ENCODE measurements around the gene KIAA1671.

KIAA1671 gene

DNA sequence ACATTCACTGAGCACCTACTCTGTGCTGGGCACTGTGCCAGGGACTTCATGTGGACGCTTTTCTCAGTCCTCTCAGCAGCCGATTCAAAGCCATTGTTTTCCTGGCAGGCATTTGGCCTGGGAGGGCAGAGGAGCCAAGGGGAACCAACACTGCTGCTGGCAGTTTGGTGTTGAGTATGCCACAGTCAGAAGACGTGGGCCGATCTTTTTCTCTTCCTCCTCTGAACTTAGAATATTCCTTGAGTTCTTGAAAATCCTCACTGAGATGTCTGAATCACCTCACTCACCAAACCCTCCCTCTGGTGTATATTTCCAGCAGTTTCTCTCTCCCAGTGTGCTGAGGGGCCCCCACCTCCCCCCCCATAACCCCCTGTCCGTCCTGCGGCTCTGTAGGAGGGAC is 132.6 kb downstream of the KIAA1671 start:
- H3K4me3 Mint-ChIP-seq: peak overlapping the region; percentile 4
- peaks cover 41% of the 10 kb centered on the region for H3K4me1 Mint-ChIP-seq
- no peaks in the 10 kb centered on the region for H3K9me3 Mint-ChIP-seq
- peak overlapping the region; percentile 6 for H3K27ac Mint-ChIP-seq
- no peaks in the 10 kb centered on the region for H3K36me3 Mint-ChIP-seq
- ATAC-seq (no peak), DNase-seq (ENCODE audit: low spot score in 2 of 2) (no peak)

DNA sequence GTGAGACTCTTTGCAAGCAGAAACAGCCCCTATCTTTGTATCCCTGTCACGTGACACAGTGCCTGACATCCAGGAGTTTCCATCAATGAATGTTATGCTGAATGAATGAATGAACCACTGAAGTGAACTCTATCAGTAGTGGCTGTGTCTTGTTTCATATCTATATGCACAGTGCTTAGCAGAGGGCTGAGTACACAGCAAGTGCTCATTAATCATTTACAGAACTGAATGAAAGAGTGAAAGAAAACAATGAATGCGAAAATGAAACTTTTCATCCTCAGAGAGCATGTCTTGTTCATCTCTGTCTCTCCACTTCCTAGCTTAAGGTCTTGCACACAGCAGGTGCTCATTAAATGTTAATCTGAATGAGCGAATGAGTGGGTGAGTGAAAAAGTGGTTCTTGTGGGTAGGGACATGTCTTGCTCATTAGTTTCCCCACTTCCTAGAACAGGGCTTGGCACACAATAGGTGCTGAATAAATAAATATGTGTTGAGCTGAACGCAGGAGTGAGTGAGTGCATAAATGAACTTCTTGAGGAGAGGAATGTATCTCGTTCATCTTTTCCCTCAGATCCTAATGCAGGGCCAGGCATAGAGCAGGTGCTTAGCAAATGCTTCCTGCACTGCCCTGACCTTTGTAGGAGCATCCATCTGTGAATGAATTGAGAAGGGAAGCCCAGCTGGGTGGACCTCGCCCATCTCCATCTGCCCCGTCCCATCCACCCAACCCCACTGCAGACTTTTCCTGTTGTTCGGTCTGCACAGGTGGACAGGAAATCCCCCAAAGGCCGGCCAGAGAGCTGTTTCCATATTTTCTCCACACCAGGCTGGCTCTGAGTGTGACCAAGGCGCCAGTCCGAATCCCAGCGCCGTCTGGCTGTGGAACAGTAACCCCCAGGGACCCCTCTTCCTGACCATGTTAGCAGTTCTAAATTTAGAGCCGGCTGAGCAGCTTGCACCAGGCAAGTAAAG is 133.7 kb downstream of the KIAA1671 start:
- Mint-ChIP-seq H3K27ac (peak overlapping the region; percentile 6), H3K36me3 (no peaks in the 10 kb centered on the region), H3K9me3 (no peaks in the 10 kb centered on the region), H3K4me1 (peaks cover 41% of the 10 kb centered on the region), H3K4me3 (peak overlapping the region; percentile 4)
- ATAC-seq (peak; percentile 96), DNase-seq (ENCODE audit: low spot score in 2 of 2) (peak in 1 of 2 donors; percentile 66)

DNA sequence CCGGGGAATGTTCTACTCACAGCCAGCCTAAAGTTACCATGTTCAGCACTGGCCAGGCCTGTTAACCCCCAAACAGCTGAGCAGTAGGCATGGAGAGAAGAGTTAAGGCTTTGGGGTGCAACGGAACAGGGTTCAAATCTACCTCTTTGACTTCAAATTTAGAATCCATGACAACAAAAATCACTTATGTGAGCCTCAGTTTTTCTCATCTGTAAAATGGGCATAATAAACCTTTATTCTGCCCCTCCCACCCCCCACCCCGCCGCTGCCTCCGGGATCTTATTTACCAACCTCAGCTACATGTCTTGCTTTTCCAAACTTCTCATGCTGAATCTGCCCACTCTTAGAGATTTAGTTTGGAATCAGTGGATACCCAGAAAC is 134.4 kb downstream of the KIAA1671 start:
- ATAC-seq (no peak), DNase-seq (ENCODE audit: low spot score in 2 of 2) (no peak)
- Mint-ChIP-seq H3K36me3 (no peaks in the 10 kb centered on the region), H3K27ac (peak overlapping the region; percentile 6), H3K4me1 (peaks cover 35% of the 10 kb centered on the region), H3K9me3 (no peaks in the 10 kb centered on the region), H3K4me3 (no peak overlapping the region)

DNA sequence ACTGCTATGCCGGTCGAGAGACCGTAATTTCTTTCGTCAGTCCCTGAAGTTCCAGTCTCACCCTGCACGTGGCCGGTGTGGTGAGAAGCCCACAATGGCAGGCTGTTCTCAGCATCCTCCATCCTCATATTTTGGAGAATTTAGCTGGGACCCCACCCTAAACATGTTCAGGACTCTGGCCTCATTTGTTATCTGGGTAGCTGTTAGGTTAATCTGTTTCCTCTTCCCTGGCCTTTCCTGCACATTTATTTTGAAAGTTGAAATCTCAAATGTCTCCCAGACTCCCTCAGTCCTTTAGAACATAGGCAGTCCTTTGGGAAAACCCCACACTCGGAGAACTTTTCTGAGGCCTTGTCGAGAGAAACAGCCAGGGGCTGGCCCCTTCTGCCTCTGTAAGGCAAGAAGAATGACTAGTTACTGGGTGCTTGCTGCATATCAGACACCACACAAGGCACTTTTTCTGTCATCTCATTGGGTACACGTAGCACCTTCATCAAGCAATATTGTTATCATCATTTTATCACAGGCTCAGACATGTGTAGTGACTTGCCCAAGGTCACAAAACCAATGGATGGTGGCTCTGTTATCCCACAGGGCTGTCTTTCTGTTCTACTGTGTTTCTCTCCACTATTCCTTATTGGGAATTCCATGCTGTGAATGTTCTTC is 137.8 kb downstream of the KIAA1671 start:
- no peaks in the 10 kb centered on the region for H3K36me3 Mint-ChIP-seq
- no peaks in the 10 kb centered on the region for H3K9me3 Mint-ChIP-seq
- ATAC-seq: no peak
- no peak overlapping the region for H3K4me3 Mint-ChIP-seq
- H3K27ac Mint-ChIP-seq: no peak overlapping the region
- H3K4me1 Mint-ChIP-seq: peaks cover 38% of the 10 kb centered on the region
- no peak for DNase-seq (ENCODE audit: low spot score in 2 of 2)

DNA sequence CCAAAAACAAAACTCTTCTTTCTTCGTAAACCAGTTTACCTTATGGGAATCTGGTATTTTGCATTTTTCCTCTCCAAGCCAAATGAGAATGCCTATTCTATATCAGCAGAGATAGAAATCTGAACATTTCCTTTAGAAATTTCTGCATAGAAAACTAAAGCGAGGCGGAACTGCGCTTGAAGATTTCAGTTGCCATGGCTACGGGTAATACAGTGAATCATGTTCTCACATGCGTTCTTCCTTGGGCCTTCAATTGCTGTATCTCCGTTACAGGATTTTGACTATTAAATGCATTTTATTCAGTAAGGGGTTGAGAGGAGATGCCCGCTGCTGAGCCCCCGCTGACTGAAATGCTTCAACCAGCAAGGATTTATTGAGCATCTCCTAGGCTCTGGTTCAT is 138.9 kb downstream of the KIAA1671 start:
- Mint-ChIP-seq H3K36me3 (no peaks in the 10 kb centered on the region), H3K4me3 (no peak overlapping the region), H3K27ac (no peak overlapping the region), H3K4me1 (peaks cover 27% of the 10 kb centered on the region), H3K9me3 (no peaks in the 10 kb centered on the region)
- no peak for ATAC-seq
- DNase-seq (ENCODE audit: low spot score in 2 of 2): no peak

DNA sequence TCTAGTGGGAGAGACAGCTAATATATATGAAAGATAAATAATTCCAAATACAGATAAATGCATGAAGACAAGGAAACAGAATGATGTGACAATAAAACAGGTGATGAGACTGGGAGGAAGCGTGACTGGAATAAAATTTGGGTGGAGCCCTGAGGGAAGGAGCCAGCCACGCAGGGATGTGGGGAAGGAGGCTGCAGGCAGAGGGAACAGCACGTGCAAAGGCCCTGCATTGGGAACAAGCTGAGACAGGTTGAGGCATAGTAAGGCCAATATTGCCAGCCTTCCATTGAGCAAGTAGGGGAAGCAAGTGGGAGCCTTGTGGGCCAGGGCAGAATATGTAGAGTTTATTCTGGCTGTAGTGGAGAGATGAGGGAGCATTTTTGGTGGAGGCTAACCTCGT is 139.6 kb downstream of the KIAA1671 start:
- Mint-ChIP-seq H3K36me3 (no peaks in the 10 kb centered on the region), H3K4me1 (peaks cover 21% of the 10 kb centered on the region), H3K9me3 (no peaks in the 10 kb centered on the region), H3K27ac (no peak overlapping the region), H3K4me3 (no peak overlapping the region)
- ATAC-seq (no peak), DNase-seq (ENCODE audit: low spot score in 2 of 2) (no peak)

DNA sequence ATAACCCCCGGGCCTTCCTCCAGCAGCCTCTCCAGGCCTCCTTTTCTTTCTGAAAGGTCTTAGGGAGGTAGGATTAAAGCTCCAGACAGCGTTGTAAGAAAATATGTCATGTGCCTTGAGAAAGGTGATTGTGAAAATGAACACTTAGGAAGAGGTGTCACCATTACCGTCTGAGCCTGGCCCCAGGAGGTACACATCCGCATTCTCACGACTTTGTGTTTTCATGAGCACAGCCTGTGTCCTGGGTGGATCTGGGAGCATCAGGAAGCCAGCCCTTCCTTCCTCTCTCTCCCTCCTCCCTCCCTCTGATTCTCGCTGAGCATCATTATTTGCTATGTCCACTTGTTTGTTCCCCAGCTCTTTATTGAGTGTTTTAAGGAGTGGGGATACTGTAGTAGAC is 142.1 kb downstream of the KIAA1671 start:
- peaks cover 12% of the 10 kb centered on the region for H3K4me1 Mint-ChIP-seq
- DNase-seq (ENCODE audit: low spot score in 2 of 2): no peak
- H3K36me3 Mint-ChIP-seq: no peaks in the 10 kb centered on the region
- ATAC-seq: no peak
- no peak overlapping the region for H3K4me3 Mint-ChIP-seq
- H3K27ac Mint-ChIP-seq: peak overlapping the region; percentile 70
- no peaks in the 10 kb centered on the region for H3K9me3 Mint-ChIP-seq

DNA sequence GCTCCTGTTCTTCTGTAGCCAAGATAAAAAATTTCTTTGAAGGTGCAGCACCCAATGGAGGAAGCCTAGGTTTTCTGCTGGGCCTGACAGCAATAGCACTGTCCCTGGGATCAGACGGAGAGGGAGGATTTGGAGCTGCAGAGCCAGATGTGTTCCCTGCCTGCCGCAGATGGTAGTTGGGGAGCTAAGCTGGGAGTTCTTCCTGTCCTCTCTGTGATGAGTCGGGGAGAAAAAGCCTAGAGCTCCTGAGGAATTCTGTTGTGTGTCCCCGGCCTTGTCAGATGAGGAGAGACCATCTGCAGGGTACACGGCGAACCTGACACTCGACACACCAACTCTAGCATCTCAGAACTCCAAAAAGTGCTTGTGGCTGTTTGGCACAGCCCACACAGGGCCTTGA is 143.4 kb downstream of the KIAA1671 start:
- H3K36me3 Mint-ChIP-seq: no peaks in the 10 kb centered on the region
- no peak for DNase-seq (ENCODE audit: low spot score in 2 of 2)
- no peaks in the 10 kb centered on the region for H3K9me3 Mint-ChIP-seq
- H3K27ac Mint-ChIP-seq: no peak overlapping the region
- no peak overlapping the region for H3K4me3 Mint-ChIP-seq
- peaks cover 23% of the 10 kb centered on the region for H3K4me1 Mint-ChIP-seq
- no peak for ATAC-seq

DNA sequence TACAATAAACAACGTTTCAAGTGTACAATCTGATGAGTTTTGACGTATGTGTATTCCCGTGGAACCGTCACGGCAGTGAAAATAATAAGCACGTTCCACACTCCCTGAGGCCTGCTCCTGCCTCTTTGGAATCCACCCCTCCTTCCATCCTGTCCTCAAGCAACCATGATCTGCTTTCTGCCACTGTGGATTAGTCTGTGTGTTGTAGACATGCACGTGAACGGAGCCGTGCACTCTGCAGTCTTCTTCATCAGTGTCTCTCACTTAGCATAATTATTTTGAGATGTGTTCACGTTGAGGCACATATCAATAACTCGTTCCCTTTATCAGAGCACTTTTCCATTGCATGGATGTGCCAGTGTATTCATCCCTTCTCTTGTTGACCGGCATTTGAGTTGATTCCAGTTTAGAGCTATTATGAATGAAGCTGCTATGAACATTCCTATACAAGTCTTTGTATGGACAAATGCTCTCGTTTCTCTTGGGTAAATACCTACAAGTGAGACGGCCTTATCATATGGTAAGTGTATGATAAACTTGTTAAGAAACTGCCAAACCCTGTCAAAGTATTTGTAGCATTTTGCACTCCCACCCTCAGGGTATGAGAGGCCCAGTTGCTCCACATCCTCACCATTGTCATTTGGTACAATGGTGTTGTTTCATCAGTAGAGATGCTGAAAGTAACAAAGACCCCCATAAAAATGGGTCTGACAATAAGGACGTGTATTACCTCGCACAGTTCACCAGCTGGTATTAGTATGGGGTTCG is 144.3 kb downstream of the KIAA1671 start:
- Mint-ChIP-seq H3K9me3 (no peaks in the 10 kb centered on the region), H3K4me3 (no peak overlapping the region), H3K4me1 (peaks cover 25% of the 10 kb centered on the region), H3K27ac (peak overlapping the region; percentile 23), H3K36me3 (no peaks in the 10 kb centered on the region)
- DNase-seq (ENCODE audit: low spot score in 2 of 2): no peak
- ATAC-seq: no peak

DNA sequence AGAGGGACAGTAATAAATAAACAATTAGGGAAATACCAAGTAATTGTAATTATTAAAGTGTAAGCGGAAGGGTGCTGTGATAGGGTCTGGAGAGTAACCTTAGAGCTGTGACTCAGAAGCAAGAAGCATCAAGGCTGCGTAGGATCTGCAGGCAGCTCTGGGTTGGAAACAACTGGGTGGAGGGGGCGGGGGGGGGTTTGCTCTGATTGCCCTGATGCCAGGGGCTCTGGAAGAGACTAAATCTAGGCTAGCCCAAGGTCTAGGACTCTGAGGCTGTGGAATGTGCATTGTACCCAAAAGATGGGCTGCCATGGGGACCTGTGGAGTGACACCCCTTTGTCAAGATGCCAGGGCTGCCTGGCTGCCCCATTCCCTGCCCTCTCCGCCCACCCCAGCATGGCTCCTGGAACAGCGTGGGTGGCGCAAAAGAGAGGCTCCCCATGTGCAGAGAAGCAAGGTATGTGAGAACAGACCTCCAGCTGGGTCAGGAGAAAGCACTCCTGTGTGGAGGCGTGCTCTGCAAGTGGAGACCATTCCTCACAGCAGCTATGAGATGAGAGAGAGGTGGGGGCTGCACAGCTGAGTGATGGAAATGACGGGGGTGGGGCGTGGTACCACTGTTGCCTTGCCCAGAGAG is 146.0 kb downstream of the KIAA1671 start:
- Mint-ChIP-seq H3K4me3 (no peak overlapping the region), H3K27ac (no peak overlapping the region), H3K9me3 (no peaks in the 10 kb centered on the region), H3K36me3 (no peaks in the 10 kb centered on the region), H3K4me1 (peaks cover 16% of the 10 kb centered on the region)
- DNase-seq (ENCODE audit: low spot score in 2 of 2) (no peak), ATAC-seq (no peak)

DNA sequence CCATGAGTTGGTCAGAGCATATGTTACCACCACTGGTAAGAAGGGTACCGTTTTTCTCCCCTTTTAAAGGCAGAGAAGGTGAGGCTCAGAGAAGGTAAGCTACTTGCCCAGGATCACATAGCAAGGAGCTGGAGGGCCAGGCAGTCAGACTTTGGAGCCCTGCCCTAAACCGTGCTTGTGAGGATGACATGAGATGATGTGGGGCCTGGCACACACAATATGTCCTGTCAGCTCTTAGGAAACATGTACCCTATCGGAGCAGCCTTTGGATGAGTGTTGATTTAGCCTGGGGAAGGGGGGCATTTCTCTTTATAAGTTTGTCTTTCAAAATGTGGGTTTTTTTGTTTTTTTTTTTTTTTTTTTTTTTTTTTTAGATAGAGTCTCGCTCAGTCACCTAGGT is 146.7 kb downstream of the KIAA1671 start:
- Mint-ChIP-seq H3K4me3 (no peak overlapping the region), H3K9me3 (no peaks in the 10 kb centered on the region), H3K36me3 (no peaks in the 10 kb centered on the region), H3K4me1 (peaks cover 14% of the 10 kb centered on the region), H3K27ac (no peak overlapping the region)
- DNase-seq (ENCODE audit: low spot score in 2 of 2): no peak
- ATAC-seq: no peak

DNA sequence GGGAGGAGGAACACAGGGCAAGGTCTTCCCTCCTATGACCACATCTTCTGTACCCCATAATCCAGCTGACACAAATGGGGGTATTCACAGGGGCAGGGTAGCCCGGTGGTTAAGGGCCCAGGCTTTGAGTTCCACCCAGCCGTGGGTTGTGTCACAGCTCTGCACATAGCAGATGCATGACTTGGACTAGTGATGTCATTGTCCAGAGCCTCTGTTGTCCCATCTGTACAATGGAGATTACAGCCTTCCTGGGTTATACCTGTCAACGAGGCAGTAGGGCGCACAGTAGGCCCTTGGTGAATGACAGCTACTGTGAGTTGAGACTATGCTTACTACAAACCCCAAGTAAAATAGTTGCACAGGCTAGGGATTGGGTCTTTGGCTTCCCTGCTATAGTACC is 147.9 kb downstream of the KIAA1671 start:
- no peak overlapping the region for H3K4me3 Mint-ChIP-seq
- H3K27ac Mint-ChIP-seq: peak overlapping the region; percentile 57
- peaks cover 12% of the 10 kb centered on the region for H3K4me1 Mint-ChIP-seq
- DNase-seq (ENCODE audit: low spot score in 2 of 2): no peak
- no peak for ATAC-seq
- H3K9me3 Mint-ChIP-seq: no peaks in the 10 kb centered on the region
- no peaks in the 10 kb centered on the region for H3K36me3 Mint-ChIP-seq

DNA sequence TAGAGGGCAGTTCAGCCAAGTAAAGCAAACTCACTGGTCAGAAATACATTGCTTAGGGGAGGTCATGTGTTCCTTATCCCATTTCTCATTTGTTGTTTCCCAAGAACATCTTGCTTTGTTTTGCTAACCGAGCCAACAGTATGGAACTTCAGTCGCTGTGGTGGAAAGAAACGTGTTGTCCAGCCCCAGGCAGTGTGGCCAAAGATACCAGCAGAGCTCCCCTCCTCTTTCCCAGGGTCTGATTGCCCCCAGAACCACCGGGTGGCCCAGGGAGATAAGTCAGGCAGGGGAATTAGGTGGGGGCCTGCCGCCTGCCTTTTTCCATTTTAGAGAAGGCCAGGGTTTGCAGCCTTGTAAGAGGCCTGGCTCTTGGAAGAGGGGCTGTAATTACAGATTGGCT is 148.4 kb downstream of the KIAA1671 start:
- Mint-ChIP-seq H3K36me3 (no peaks in the 10 kb centered on the region), H3K4me3 (no peak overlapping the region), H3K4me1 (peaks cover 12% of the 10 kb centered on the region), H3K27ac (peak overlapping the region; percentile 57), H3K9me3 (no peaks in the 10 kb centered on the region)
- ATAC-seq (no peak), DNase-seq (ENCODE audit: low spot score in 2 of 2) (no peak)

DNA sequence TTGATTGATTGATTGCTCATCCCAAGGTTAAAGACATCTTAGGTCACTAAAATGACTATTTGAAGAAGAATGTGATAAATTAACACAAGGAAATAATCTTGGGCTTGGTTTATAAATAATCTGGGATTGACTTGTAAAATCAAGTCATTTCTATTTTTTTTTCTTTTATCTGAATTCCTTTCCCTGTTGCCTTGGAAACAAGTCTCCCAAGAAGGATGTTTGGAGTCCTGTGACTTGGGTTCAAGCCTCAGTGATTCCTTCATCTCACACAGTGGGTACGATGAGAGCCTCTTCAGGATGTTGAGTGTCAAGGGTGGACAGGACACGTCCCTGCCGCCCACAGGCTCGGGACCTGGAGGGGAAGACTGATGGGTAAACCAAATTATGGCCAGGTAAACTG is 149.0 kb downstream of the KIAA1671 start:
- no peak overlapping the region for H3K4me3 Mint-ChIP-seq

DNA sequence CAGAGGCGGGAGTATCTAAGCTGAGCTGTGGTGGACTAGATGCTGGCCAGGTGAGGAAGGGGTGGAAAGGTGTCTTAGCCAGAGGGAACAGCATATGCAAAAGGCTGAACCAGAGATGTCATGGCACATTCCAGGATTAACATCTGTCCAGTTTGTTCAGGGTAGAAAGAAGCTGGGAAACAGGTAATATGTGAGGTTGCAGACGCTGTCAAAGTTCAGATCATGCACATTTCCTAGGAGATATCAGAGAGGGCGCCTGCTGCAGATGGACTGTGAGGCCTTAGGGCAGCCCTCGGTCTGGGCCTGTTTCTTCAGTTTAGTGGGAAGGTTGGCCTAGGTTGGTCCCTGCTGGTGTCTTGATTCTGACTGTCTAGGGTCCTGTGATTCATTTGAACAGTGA is 149.5 kb downstream of the KIAA1671 start:
- no peak overlapping the region for H3K4me3 Mint-ChIP-seq
- H3K36me3 Mint-ChIP-seq: no peaks in the 10 kb centered on the region
- no peak for DNase-seq (ENCODE audit: low spot score in 2 of 2)
- peak overlapping the region; percentile 57 for H3K27ac Mint-ChIP-seq
- ATAC-seq: no peak
- no peaks in the 10 kb centered on the region for H3K9me3 Mint-ChIP-seq
- H3K4me1 Mint-ChIP-seq: peaks cover 12% of the 10 kb centered on the region

More for the DNA sequence above, 149.0 kb downstream of the KIAA1671 start:
- peaks cover 12% of the 10 kb centered on the region for H3K4me1 Mint-ChIP-seq
- DNase-seq (ENCODE audit: low spot score in 2 of 2) (no peak), ATAC-seq (no peak)
- peak overlapping the region; percentile 57 for H3K27ac Mint-ChIP-seq
- H3K36me3 Mint-ChIP-seq: no peaks in the 10 kb centered on the region
- H3K9me3 Mint-ChIP-seq: no peaks in the 10 kb centered on the region
